ENCODE measurements around the gene SLC25A45. TPM values are rescaled to one million over a fixed set of nuclear protein-coding genes. Genes with fewer than 3 reads are reported as not detected.

SLC25A45 gene
- total and polyA plus RNA-seq, 2 donors (not counting 1 experiment from before 2014, with no cell fraction given): 0.52 to 1.5 TPM

- Histone ChIP-seq H3K36me3 (ENCODE audit: control insufficient read depth, insufficient read depth, low read length) (peaks cover 10% of the 10 kb centered on the region), H4K20me1 (ENCODE audit: control insufficient read depth, extremely low read depth, insufficient read depth, low read length) (peaks cover 11% of the 10 kb centered on the region), H3K27me3 (ENCODE audit: control insufficient read depth, insufficient read depth, low read length) (no peaks in the 10 kb centered on the region), H3K4me3 (replicated peaks in 1 of 4; ENCODE audit: control extremely low read depth in 1 of 4, insufficient read depth in 1 of 4, low read depth in 3 of 4, low read length in 4 of 4) (peak overlapping the region; percentile 64 to 90 (median 66)), H3K4me2 (ENCODE audit: extremely low read depth, insufficient read depth, low read length) (peak overlapping the region; percentile 92), H2AFZ (ENCODE audit: low read length) (no peak overlapping the region), H3K9ac (ENCODE audit: insufficient read depth, low read length) (peak overlapping the region; percentile 97), H3K27ac (ENCODE audit: insufficient read depth, low read length) (peak overlapping the region; percentile 100), H3K9me3 (ENCODE audit: control insufficient read depth, insufficient read depth, low read depth, low read length) (no peaks in the 10 kb centered on the region), H3K79me2 (ENCODE audit: control insufficient read depth, insufficient read depth, low read length) (peaks cover 75% of the 10 kb centered on the region), H3K4me1 (ENCODE audit: control insufficient read depth, extremely low read depth, insufficient read depth, low read length) (peaks cover 39% of the 10 kb centered on the region)
- peak; percentile 99 to 100 for DNase-seq (ENCODE audit: low read depth in 2 of 2)
- TF ChIP-seq EZH2 (IDR thresholded peaks at IDR 0.05; ENCODE audit: low read length, missing control alignments): no peak
- TF ChIP-seq CTCF (conservative IDR thresholded peaks at IDR 0.05 in 1 of 2, IDR thresholded peaks at IDR 0.05 in 1 of 2; ENCODE audit: low read depth in 1 of 2, low read length in 2 of 2): no peak
Observed at GRCh38 chr11:65420979-65421793, 38.7 kb upstream of the SLC25A45 start.

DNA sequence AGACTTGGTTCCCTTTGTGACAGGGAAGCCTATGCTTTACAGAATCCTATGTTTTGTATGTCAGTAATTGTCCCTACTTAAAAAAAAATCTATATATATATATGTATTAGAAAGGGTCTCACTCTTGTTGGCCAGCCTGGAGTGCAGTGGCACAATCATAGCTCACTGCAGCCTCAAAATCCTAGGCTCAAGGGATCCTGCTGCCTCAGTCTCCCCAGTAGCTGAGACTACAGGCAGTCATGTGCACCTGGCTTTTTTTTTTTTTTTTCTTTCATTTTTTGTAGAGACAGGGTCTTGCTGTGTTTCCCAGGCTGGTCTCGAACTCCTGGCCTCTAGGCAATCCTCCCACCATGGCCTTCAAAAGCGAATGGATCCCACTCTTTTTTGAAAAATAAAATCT, 38.1 kb upstream of the SLC25A45 start:
- Histone ChIP-seq H3K4me2 (ENCODE audit: extremely low read depth, insufficient read depth, low read length) (peak overlapping the region; percentile 74), H3K9me3 (ENCODE audit: control insufficient read depth, insufficient read depth, low read depth, low read length) (no peaks in the 10 kb centered on the region), H3K27me3 (ENCODE audit: control insufficient read depth, insufficient read depth, low read length) (no peaks in the 10 kb centered on the region), H3K9ac (ENCODE audit: insufficient read depth, low read length) (peak overlapping the region; percentile 97), H3K36me3 (ENCODE audit: control insufficient read depth, insufficient read depth, low read length) (peaks cover 9% of the 10 kb centered on the region), H3K4me3 (replicated peaks in 1 of 4; ENCODE audit: control extremely low read depth in 1 of 4, insufficient read depth in 1 of 4, low read depth in 3 of 4, low read length in 4 of 4) (peak overlapping the region in 2 of 4 experiments; percentile 36 to 61), H3K79me2 (ENCODE audit: control insufficient read depth, insufficient read depth, low read length) (peaks cover 70% of the 10 kb centered on the region), H2AFZ (ENCODE audit: low read length) (no peak overlapping the region), H4K20me1 (ENCODE audit: control insufficient read depth, extremely low read depth, insufficient read depth, low read length) (peaks cover 9% of the 10 kb centered on the region), H3K27ac (ENCODE audit: insufficient read depth, low read length) (peak overlapping the region; percentile 100), H3K4me1 (ENCODE audit: control insufficient read depth, extremely low read depth, insufficient read depth, low read length) (peaks cover 39% of the 10 kb centered on the region)
- TF ChIP-seq CTCF (conservative IDR thresholded peaks at IDR 0.05 in 1 of 2, IDR thresholded peaks at IDR 0.05 in 1 of 2; ENCODE audit: low read depth in 1 of 2, low read length in 2 of 2): no peak
- no peak for TF ChIP-seq EZH2 (IDR thresholded peaks at IDR 0.05; ENCODE audit: low read length, missing control alignments)
- DNase-seq (ENCODE audit: low read depth in 2 of 2): no peak

DNA sequence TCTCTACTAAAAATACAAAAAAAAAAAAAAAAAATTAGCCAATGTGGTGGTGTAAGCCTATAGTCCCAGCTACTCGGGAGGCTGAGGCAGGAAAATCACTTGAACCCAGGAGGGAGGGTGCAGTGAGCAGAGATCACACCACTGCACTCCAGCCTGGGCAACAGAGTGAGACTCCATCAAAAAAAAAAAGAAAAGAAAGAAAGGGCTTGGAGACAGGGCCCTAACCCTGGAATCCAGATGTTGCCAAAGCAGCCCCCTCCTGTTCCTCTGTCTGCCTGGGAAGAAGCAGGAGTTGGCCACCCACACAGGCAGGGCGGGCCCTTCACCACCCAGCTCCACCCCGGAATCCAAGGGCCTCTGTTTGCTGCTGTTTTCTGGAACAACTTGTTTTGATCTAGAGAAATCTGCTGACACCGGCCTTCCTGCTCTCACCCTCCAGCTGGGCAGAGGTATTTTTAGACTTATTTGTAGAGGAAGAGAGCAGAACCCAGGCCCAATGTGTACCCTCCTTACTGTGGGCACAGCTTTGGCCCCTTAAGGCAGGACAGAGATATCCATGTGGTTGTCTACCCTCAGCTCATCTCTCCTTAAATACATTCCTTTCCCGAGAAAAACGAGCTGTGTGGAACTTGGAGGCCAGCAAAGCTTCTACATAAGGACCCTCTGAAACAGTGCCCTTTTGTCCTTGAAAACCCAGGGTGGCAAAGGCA, 37.5 kb upstream of the SLC25A45 start:
- Histone ChIP-seq H2AFZ (ENCODE audit: low read length) (no peak overlapping the region), H3K9ac (ENCODE audit: insufficient read depth, low read length) (peak overlapping the region; percentile 89), H3K27ac (ENCODE audit: insufficient read depth, low read length) (peak overlapping the region; percentile 100), H4K20me1 (ENCODE audit: control insufficient read depth, extremely low read depth, insufficient read depth, low read length) (peaks cover 7% of the 10 kb centered on the region), H3K27me3 (ENCODE audit: control insufficient read depth, insufficient read depth, low read length) (no peaks in the 10 kb centered on the region), H3K4me1 (ENCODE audit: control insufficient read depth, extremely low read depth, insufficient read depth, low read length) (peaks cover 39% of the 10 kb centered on the region), H3K4me3 (replicated peaks in 1 of 4; ENCODE audit: control extremely low read depth in 1 of 4, insufficient read depth in 1 of 4, low read depth in 3 of 4, low read length in 4 of 4) (peak overlapping the region in 3 of 4 experiments; percentile 6 to 61 (median 58)), H3K4me2 (ENCODE audit: extremely low read depth, insufficient read depth, low read length) (peak overlapping the region; percentile 90), H3K36me3 (ENCODE audit: control insufficient read depth, insufficient read depth, low read length) (peaks cover 6% of the 10 kb centered on the region), H3K79me2 (ENCODE audit: control insufficient read depth, insufficient read depth, low read length) (peaks cover 64% of the 10 kb centered on the region), H3K9me3 (ENCODE audit: control insufficient read depth, insufficient read depth, low read depth, low read length) (no peaks in the 10 kb centered on the region)
- TF ChIP-seq CTCF (conservative IDR thresholded peaks at IDR 0.05 in 1 of 2, IDR thresholded peaks at IDR 0.05 in 1 of 2; ENCODE audit: low read depth in 1 of 2, low read length in 2 of 2) (no peak), EZH2 (IDR thresholded peaks at IDR 0.05; ENCODE audit: low read length, missing control alignments) (no peak)
- DNase-seq (ENCODE audit: low read depth in 2 of 2): peak; percentile 91 to 97
